HUES6 (cell line): ENCODE results near the gene PTGS2.
"Not testable (repeated sequence)": the region's sequence is repeated elsewhere in the genome, so short reads cannot be mapped to it uniquely, and the experiment has no call there.

Experiments
- H3K27ac ChIP-seq: 2 replicates; pipeline ENCODE4 v1.7.0; 2013; ENCODE audit warnings: low read depth, mild to moderate bottlenecking, low read length, inconsistent platforms
- H3K27me3 ChIP-seq: 2 replicates; pipeline ENCODE4 v1.6.1; 2013; ENCODE audit warnings: low read length; ENCODE audit not compliant: control insufficient read depth, insufficient read depth
- H3K36me3 ChIP-seq: 2 replicates; pipeline ENCODE4 v1.6.1; 2013; ENCODE audit warnings: low read length; ENCODE audit not compliant: control insufficient read depth, insufficient read depth
- H3K4me1 ChIP-seq: 2 replicates; pipeline ENCODE4 v1.6.1; 2013; ENCODE audit warnings: low read length; ENCODE audit not compliant: control insufficient read depth, insufficient read depth
- H3K4me3 ChIP-seq: 2 replicates; pipeline ENCODE4 v1.5.1; 2013; ENCODE audit warnings: low read depth, low read length
- H3K9ac ChIP-seq: one replicate; pipeline ENCODE4 v1.6.1; 2013; ENCODE audit warnings: mild to moderate bottlenecking, low read length
- H3K9me3 ChIP-seq: 2 replicates; pipeline ENCODE4 v1.6.1; 2013; ENCODE audit warnings: low read depth, low read length; ENCODE audit not compliant: control insufficient read depth, insufficient read depth

The PTGS2 gene

DNA sequence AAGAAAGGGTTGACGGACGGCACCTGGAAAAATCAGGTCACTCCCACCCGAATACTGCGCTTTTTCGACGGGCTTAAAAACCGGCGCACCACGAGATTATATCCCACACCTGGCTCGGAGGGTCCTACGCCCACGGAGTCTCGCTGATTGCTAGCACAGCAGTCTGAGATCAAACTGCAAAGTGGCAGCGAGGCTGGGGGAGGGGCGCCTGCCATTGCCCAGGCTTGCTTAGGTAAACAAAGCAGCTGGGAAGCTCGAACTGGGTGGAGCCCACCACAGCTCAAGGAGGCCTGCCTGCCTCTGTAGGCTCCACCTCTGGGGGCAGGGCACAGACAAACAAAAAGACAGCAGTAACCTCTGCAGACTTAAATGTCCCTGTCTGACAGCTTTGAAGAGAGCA, 42.7 kb downstream of the PTGS2 start:
- not testable (repeated sequence) for H3K4me1 ChIP-seq, H3K9me3 ChIP-seq, H3K27ac ChIP-seq, H3K27me3 ChIP-seq, H3K36me3 ChIP-seq
- H3K9ac ChIP-seq: peak overlapping the region; percentile 74
- H3K4me3 ChIP-seq: peak overlapping the region; percentile 68

DNA sequence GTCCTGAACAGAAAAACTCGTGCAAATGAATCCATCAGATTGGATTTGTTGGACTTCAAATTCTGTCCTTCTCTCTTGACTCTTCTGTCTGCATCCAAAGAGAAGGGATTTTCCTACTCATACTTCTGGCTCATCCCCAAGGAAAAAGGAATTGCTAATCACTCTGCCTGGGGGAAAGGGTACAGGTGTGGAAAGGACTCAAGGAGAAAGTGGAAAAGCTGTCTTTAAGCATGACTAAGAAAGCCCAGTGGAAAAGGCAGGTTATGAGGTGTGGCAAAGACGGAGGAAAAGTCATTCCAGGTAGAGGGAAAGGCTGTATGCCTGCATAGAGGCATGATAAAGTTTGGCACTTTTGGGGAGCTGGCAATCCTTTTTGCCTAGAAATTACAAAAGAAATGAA, 43.4 kb downstream of the PTGS2 start:
- no peaks in the 10 kb centered on the region for H3K36me3 ChIP-seq
- no peaks in the 10 kb centered on the region for H3K9me3 ChIP-seq
- H3K9ac ChIP-seq: no peak overlapping the region
- H3K27me3 ChIP-seq: no peaks in the 10 kb centered on the region
- peaks cover 8% of the 10 kb centered on the region; the same call in 1 of the 2 replicates for H3K4me1 ChIP-seq
- H3K27ac ChIP-seq: no peak overlapping the region
- H3K4me3 ChIP-seq: peak overlapping the region; percentile 68

DNA sequence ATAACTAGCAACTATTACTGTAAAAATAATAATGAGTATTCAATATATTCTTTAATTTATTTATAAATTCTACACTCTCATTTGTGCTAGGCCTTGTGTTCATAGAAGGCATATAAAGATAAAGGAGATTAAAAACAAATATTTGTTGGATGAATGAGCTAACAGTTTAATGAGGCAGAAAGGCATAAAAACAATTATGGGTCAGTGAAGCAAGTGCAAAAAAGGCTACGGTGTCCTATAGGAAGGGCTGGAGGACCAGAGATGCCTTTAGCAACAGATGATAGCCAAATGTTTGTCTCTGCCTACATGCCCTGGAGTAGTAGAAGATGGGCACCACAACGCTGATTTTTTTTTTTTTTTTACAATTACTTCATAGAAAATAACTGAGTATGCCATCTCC, 45.7 kb downstream of the PTGS2 start:
- H3K36me3 ChIP-seq: no peaks in the 10 kb centered on the region
- no peaks in the 10 kb centered on the region for H3K9me3 ChIP-seq
- no peak overlapping the region for H3K4me3 ChIP-seq
- no peak overlapping the region for H3K27ac ChIP-seq
- H3K27me3 ChIP-seq: no peaks in the 10 kb centered on the region
- H3K4me1 ChIP-seq: peaks cover 8% of the 10 kb centered on the region; the same call in 1 of the 2 replicates
- H3K9ac ChIP-seq: no peak overlapping the region

- no peak overlapping the region for H3K27ac ChIP-seq
- H3K27me3 ChIP-seq: no peaks in the 10 kb centered on the region
- H3K36me3 ChIP-seq: no peaks in the 10 kb centered on the region
- H3K4me1 ChIP-seq: peaks cover 8% of the 10 kb centered on the region; the same call in 1 of the 2 replicates
- no peaks in the 10 kb centered on the region for H3K9me3 ChIP-seq
- H3K4me3 ChIP-seq: no peak overlapping the region
- H3K9ac ChIP-seq: no peak overlapping the region
Observed at GRCh38 chr1:186633116-186633515, 47.1 kb downstream of the PTGS2 start.

- no peaks in the 10 kb centered on the region for H3K4me1 ChIP-seq
- no peaks in the 10 kb centered on the region for H3K27me3 ChIP-seq
- no peaks in the 10 kb centered on the region for H3K9me3 ChIP-seq
- no peak overlapping the region for H3K9ac ChIP-seq
- no peaks in the 10 kb centered on the region for H3K36me3 ChIP-seq
- H3K4me3 ChIP-seq: no peak overlapping the region
- no peak overlapping the region for H3K27ac ChIP-seq
Observed at GRCh38 chr1:186629341-186629740, 50.9 kb downstream of the PTGS2 start.

GRCh38 chr1:186628910-186629309, 51.3 kb downstream of the PTGS2 start:
- no peaks in the 10 kb centered on the region for H3K36me3 ChIP-seq
- H3K4me3 ChIP-seq: no peak overlapping the region
- H3K27ac ChIP-seq: no peak overlapping the region
- no peaks in the 10 kb centered on the region for H3K27me3 ChIP-seq
- no peaks in the 10 kb centered on the region for H3K4me1 ChIP-seq
- no peaks in the 10 kb centered on the region for H3K9me3 ChIP-seq
- H3K9ac ChIP-seq: no peak overlapping the region

DNA sequence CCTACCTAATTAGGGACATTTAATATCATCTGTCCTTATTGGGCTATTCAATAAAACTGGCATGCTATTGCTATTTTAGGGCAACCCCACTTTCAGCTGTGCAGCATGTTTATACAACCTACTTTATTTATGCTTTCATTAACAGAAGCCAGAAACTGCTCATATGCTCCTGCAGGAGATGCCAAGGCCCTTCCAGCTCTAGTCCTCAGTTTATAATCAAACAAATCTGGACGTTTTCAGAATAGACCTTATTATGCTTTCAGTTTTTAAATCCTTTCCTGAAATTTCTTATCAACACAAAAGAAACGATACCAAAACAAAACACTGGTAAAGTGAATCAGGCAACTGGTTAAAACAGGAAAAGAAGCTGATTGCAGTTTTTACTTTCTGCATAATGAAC, 53.2 kb downstream of the PTGS2 start:
- Histone ChIP-seq H3K9ac (no peak overlapping the region), H3K27me3 (no peaks in the 10 kb centered on the region), H3K4me1 (no peaks in the 10 kb centered on the region), H3K27ac (no peak overlapping the region), H3K9me3 (no peaks in the 10 kb centered on the region), H3K4me3 (no peak overlapping the region), H3K36me3 (no peaks in the 10 kb centered on the region)

- Histone ChIP-seq H3K4me1 (no peaks in the 10 kb centered on the region), H3K36me3 (no peaks in the 10 kb centered on the region), H3K9me3 (no peaks in the 10 kb centered on the region), H3K27me3 (no peaks in the 10 kb centered on the region), H3K9ac (no peak overlapping the region), H3K27ac (no peak overlapping the region), H3K4me3 (no peak overlapping the region)
Observed at GRCh38 chr1:186626356-186626932, 53.8 kb downstream of the PTGS2 start.

GRCh38 chr1:186623551-186623950, 56.7 kb downstream of the PTGS2 start:
- Histone ChIP-seq H3K4me3 (no peak overlapping the region), H3K27me3 (no peaks in the 10 kb centered on the region), H3K36me3 (no peaks in the 10 kb centered on the region), H3K9me3 (no peaks in the 10 kb centered on the region), H3K27ac (no peak overlapping the region), H3K4me1 (no peaks in the 10 kb centered on the region), H3K9ac (no peak overlapping the region)
